Stimulated activated CD4-positive, alpha-beta T cell treated with anti-CD3 and anti-CD28 coated beads, TNF-alpha, amount 100 ng/mL, for 48 hours (primary cell): ENCODE data around the gene TECPR1.

Experiments
- DNase-seq, 3 donors: peaks; one replicate each; pipeline ENCODE4 v3.0.0-alpha.2; 2020; ENCODE audit warnings: low read depth in 3 of 3

Gene TECPR1

GRCh38 chr7:98192781-98193457, 59.1 kb downstream of the TECPR1 start:
- no peak for DNase-seq

- DNase-seq = no peak
These were observed 60.2 kb downstream of the TECPR1 start for GRCh38 chr7:98191668-98192431.

- no peak for DNase-seq
These were observed 62.5 kb downstream of the TECPR1 start for GRCh38 chr7:98189559-98189958.

DNA sequence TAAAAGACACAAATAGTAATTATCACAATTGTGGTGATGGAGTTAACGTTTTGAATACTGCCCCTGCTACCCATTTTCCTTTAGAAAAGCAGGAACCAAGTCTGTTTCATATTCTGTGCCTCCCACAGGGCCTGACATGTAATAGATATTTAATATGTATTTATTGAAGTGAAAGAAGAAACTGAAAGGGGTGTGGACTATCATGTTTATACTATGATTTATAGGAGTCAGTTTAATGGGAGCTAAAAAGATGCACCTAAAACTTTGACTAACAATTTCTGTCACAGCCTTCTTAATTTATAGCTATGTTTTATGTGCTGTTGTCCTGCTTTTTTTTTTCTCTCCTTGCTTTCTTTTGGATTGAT, 64.9 kb downstream of the TECPR1 start:
- DNase-seq = no peak

DNA sequence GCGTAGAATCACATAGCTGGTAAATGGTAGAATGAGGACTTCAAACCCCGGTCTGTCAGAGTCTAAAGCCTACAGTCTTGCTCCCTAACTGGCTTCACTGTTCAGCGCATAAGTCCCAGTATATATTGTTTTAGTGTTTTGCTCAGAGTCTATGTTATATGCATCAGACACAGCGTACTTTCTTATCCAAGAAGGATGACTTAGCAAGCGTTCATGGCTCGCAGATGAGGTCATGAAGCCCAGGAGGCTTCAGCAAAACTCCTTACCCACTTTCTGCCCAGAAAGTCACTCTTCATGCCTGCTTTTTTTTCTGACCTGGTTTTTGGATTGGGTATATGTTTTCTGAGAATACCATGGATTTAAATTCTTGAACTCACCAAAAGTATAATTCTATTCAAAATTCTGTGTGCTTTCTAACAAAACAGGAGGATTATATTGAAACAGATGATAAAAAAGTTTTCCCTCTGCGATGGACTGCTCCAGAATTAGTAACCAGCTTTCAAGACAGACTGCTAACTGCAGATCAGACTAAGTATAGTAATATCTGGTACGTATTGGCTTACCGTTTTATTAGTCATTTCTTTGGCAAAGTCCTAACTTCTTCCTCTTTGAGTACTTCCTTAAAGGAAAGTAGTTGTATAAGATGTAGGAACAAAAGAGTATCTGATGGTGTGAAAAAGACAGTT, 65.4 kb downstream of the TECPR1 start:
- DNase-seq = no peak

DNA sequence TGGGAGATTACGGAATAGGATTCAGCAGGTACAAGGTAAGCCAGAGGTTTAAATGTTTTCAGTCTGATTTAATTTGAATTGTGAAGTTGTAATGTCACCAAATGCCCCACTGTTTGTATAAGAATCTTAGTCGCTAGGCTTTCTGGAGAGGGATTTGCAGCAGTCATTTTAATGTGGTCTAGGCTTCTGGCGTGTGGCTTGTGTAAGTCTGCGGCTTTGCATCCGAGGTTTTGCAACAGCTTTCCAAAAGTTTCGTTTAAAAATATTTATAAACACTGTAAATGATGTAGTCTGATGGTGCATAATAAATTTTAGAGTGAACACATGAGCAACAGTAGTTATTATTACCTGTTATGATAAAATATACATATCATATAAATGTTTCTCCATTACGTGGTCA, 66.9 kb downstream of the TECPR1 start:
- DNase-seq = no peak

DNA sequence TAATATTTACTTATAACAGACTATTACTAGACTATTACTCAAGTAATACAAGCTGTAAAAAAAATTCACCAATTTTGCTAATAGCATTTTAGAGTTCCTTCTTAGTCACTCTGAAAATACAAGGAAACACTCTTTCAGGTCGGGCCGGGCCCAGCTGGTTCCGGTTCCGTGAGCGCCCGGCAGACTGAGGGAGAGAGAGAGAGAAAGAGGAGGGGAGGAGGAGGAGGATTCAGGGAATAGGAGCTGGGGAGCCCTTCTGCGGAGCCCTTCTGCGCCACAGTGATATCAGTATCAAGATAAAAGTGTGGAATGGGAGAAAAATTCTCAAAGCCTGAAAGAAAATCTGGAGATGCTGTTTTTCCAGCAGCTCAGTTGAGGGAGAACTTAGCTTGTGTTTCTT, 71.3 kb downstream of the TECPR1 start:
- DNase-seq = no peak

DNA sequence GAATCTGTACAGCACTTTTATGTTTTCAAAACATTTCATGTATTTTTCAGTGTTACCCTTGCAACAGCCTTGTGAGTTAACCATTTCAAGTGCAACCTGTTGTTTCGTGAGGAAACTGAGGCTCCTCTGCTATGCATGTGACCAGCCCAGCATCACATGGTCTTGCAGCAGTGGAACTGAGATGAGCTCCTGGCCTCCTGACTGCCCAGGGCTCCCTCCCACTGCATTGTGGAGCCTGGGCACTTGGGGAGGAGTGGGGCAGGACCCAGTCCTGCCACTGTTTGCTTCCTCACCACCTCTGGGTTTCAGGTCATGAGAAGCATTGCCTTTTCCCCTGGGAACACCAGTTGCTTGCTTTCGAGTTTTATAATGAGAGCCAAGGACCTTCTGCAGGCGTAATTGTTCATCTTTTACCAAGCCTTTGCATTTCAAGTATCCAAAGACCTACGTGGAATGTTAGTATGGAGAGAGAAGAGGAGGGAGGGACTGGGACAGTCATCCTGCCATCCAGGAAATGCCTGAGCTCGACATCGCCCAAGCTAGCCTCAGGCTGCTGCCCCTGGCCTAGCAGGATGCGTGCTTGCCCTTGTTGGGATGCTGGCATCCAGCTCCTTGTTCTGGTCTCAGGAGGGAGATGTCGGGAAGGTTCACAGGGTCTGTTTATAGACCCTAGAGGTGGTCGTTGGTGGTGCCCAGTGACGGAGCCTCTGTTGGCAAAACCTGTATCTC, 73.1 kb downstream of the TECPR1 start:
- no peak for DNase-seq

- DNase-seq = no peak
These were observed 73.7 kb downstream of the TECPR1 start for GRCh38 chr7:98178321-98178720.

DNA sequence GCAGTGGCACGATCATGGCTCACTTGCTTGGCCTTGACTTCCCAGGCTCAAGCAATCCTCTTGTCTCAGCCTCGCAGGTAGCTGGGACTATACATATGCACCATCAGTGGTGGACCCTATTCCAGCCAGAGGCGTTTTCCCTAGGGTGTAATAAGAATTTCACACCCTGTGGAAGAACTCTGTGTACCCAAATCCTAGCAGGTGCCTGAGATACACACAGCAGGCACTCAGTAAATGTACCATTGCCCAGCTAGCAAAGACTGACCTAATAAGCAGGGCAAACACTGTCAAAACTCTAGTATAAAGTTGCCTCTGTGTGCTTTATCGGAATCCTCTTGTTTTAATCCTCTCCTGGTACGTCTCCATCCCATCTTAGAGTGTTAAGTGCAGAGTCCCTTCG, 74.5 kb downstream of the TECPR1 start:
- no peak for DNase-seq

- no peak for DNase-seq
These were observed 76.6 kb downstream of the TECPR1 start for GRCh38 chr7:98175260-98175940.

DNA sequence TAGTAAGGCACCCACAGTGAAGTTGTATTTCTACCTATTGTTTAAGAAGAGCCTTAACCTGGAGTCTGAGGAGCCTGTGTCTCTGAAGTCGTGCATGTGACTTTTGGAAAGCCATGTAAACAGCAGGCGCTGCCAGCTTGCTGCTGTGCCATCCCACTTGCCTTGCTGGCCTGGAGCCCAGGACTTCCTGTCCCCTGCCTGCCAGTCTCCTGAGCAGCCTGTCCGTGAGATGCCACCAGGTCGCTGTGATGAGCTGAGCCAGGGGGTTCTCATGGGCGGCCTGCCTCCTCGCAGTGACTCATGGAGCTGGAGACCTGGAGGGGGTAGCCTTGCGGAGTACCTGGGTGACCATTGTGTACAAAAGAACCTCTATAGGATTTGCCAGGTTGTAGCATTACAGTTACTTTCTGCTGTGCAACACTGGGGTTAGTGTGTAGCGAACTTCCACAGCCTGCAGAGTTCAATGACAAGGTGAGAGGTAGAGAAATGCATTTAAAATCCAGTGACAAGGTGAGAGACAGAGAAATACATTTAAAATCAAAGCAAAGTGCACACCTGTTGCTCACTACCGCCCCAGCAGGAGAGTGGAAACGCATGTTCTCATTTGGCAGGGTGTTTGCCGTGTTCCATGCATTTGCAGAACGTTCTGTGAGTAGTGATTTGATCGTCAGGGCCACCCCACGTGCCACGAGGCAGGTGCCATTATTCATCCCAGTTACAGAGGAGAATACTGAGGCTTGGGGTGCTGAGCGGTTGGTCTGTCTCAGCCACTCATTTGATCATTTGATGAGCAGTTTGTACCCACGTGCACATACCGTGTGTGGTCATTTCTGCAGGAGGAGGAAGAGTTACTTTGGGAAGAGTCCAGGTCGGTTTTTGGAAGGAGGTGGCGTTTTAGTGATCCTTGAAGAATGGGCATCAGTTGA, 77.4 kb downstream of the TECPR1 start:
- DNase-seq = no peak

GRCh38 chr7:98171449-98171848, 80.6 kb downstream of the TECPR1 start:
- no peak for DNase-seq

- DNase-seq = no peak
These were observed 81.1 kb downstream of the TECPR1 start for GRCh38 chr7:98170966-98171365.

GRCh38 chr7:98168904-98169621, 83.0 kb downstream of the TECPR1 start:
- no peak for DNase-seq

- DNase-seq = peak; percentile 30 to 51 (median 44)
These were observed 83.7 kb downstream of the TECPR1 start for GRCh38 chr7:98168181-98168903.

DNA sequence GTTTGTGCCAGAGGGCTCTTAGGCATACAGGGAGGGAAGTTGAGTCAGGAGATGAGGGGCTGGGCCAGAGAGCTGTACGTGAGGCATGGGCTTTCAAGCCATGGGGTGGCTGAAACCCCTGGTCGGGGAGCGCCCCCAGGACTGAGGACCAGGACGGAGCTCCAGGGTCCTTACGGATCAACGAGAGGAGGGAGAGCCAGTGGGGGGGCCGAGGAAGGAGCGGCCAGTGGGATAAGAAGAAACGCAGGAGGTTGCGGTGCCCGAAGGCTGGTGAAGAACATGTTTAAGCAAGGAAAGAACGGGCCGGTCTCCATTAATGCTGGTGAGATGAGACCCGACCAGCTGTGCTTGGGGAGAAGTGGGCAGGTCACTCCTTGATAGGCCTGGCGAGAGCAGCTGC, 84.4 kb downstream of the TECPR1 start:
- no peak for DNase-seq

DNA sequence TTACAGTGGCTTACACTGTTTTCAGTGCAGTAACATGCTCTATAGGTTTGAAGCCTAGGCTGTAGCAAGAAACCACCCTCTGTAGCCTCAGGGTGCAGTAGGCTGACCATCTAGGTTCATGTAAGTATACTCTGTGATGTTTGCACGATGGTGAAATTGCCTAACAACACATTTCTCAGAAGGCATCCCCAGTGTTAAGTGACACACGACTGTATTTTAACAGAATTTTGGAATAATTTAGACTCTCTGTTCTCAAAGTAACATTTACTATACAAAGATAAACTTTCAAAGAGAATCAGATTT, 85.4 kb downstream of the TECPR1 start:
- no peak for DNase-seq
